GM19438 (cell line): ENCODE results near the gene CHRNB1.
"Not testable (repeated sequence)": the region's sequence is repeated elsewhere in the genome, so short reads cannot be mapped to it uniquely, and the experiment has no call there.

Experiments
- ATAC-seq: cut with Tn5 transposase; IDR thresholded peaks from one replicate; pipeline ENCODE4 v1.9.1; 2021; ENCODE audit warnings: low read depth; ENCODE audit not compliant: unreplicated experiment

CHRNB1 gene

DNA sequence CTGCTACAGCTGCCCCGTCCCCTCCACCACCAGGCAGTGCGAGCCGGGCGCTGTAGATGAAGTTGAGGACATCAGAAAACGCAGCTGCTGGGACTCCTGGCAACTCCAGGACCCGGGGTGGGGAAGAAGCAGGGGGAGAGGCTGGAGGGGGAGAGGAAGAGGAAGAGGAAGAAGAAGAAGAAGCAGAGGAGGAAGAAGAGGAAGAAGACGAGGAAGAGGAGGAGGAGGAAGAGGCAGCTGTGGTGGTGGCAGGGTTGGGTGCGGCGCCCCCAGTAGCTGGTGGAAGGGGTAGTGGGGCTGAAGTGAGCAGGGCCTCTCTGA, 21.4 kb downstream of the CHRNB1 start:
- ATAC-seq, result no peak

DNA sequence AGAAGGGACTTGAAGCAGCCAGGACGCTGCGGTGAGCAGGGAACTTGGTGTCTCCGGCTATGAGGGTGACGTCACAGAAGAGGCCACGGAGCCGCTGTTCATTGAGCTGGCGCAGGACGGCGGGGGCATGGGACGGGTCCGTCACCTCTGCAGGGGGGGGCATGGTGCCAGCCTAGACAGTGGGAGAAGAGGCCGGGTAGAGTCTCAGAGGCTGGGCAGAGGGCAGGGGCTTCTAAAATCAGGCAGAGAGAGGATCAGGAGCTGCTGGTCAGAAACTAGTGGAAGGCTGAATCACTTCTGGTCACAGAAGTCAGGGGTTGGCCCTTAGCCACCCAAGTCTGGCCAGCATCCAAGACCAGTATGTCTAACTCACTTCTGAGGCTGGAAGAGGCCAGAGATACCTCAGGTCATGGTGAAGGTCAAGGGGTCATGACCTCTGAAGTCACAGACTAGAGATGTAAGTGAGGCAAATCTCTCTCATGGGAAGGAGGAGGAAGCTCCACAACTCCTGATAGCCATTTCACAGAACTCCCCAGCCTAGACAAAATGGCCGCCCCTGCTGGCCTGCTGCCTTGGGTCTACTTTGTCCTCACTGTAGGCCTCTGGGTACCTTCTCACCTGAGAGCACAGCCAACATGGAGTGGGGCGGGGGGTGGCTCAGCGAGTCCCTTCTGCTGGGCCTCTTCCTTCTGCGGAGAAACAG, 21.9 kb downstream of the CHRNB1 start:
- no peak for ATAC-seq

DNA sequence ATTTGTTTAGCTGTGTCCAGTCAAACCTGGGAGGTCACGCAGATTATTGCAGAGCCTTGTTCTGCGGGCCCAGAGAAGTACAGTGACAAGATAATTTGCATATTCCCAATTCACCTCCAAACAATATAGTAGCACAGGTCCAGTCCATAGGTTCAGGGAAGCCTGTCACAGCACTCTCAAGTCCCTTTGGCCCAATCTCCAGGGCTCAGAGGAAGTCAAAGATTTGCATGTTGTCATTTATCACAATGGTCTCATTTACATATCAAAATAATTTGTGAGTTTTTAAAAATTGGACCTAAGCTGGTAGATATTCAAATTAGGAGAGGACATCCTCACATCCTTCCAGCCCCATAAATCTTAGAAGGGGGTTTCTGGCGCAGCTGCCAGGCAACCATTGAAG, 22.6 kb downstream of the CHRNB1 start:
- no peak for ATAC-seq

DNA sequence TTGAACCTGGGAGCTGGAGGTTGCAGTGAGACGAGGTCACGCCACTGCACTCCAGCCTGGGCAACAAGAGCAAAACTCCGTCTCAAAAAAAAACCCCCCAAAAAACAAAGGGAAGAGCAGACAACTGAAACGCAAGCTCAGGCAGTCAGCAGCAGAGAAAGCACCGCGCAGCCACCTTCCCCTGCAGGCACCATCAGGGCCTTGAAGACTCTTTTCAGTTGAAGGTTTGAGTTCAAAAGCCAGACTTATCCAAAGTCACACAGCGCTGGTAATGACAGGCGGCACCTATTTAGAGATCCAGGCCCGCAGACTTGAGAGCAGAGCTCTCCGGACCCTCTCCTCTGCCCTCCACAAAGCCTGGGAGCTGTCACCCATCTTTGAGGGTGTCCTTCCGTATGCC, 23.4 kb downstream of the CHRNB1 start:
- ATAC-seq, result no peak

DNA sequence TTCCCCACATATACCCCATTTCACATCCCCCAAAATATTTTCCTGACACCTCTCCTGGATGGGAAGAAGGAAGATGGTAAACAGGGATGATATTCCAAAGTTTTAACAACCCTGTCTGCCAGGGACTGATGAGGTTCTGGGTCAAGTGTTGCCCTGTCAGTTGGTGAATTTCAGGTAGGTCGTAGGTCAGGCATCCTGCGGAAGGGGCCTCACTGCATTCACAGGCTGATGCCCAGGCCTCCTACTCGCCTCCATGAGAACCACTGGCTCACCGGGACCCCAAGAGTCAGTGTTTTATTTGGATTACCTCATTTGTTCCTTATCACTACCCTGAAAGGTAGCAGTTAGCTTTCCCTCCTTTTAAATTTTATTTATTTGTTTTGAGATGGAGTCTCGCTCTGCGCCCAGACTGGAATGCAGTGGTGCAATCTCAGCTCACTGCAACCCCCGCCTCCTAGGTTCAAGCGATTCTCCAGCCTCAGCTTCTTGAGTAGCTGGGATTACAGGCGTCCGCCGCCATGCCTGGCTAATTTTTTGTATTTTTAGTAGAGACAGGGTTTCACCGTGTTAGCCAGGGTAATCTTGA, 24.0 kb downstream of the CHRNB1 start:
- ATAC-seq, result no peak

GRCh38 chr17:7469843-7470242, 25.0 kb downstream of the CHRNB1 start:
- ATAC-seq, result not testable (repeated sequence)

DNA sequence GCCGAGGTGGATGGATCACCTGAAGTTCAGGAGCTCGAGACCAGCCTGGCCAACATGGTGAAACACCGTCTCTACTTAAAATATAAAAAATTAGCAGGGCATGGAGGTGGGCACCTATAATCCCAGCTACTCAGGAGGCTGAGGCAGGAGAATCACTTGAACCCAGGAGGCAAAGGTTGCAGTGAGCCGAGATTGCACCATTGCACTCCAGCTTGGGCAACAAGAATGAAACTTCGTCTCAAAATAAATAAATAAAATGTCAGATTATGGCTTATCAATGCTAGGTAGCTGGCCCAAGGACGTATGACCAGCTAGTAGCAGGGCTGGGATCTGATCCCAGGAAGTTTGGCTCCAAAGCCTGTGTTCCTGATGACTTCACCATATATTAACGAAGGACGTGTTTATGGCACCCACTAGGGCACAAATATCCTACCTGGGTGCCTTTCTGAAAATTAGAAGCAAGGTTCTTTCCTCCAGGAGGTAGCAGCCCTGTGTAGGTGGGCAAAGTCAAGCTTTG, 25.7 kb downstream of the CHRNB1 start:
- ATAC-seq, result not testable (repeated sequence)

- no peak for ATAC-seq
These were observed 26.9 kb downstream of the CHRNB1 start for GRCh38 chr17:7471729-7472128.

- ATAC-seq, result not testable (repeated sequence)
These were observed 29.9 kb downstream of the CHRNB1 start for GRCh38 chr17:7474767-7475166.

DNA sequence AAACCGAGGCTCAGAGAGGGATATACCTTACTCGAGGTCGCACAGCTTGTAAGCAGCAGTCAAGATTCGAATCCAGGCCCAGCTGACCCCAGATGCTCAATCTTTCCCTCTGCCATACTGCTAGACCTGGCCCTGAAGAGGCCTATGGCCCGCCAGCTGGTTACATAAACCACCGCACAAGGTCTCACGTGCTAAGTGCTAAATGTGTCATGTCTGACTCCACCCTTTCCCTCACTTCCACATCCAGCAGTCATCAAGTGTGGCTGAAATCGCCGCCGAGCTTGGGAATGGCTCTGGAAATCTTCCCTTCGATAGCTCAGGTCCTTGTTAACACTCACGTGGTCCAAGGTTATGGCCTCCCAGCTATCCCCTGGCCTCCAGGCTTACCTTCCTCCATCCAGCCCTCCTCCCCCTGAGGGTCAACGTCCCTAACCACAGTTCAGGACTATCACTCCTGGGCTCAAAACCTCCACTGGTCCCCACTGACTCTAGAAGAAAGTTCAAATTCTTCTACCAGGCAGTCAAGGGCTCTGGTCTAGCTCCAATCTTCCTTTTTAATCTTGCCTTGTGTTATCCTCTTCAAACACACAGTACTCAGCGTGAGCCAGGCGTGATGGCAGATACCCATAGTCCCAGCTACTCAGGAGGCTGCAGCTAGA, 31.0 kb downstream of the CHRNB1 start:
- ATAC-seq, result no peak

- ATAC-seq, result no peak
These were observed 31.6 kb downstream of the CHRNB1 start for GRCh38 chr17:7476494-7476893.

DNA sequence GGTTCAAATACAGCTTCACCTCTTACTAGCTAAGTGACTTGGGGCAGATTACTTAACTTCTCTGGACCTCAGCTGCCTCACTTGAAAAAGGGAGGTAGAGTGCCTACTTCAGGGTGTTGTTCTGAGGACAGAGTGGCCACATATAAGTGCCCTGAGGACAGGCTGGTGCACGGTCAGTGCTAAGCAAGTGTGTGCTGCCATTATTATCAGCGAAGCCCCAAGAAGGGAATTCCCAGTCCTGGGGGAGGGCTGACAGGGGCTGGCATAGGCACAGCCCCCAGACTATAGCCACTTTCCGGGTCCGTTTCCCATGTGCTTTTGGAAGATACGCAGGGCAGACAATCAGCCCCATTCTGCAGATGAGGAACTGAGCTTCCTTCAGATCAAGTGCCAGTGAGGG, 32.1 kb downstream of the CHRNB1 start:
- ATAC-seq, result no peak

DNA sequence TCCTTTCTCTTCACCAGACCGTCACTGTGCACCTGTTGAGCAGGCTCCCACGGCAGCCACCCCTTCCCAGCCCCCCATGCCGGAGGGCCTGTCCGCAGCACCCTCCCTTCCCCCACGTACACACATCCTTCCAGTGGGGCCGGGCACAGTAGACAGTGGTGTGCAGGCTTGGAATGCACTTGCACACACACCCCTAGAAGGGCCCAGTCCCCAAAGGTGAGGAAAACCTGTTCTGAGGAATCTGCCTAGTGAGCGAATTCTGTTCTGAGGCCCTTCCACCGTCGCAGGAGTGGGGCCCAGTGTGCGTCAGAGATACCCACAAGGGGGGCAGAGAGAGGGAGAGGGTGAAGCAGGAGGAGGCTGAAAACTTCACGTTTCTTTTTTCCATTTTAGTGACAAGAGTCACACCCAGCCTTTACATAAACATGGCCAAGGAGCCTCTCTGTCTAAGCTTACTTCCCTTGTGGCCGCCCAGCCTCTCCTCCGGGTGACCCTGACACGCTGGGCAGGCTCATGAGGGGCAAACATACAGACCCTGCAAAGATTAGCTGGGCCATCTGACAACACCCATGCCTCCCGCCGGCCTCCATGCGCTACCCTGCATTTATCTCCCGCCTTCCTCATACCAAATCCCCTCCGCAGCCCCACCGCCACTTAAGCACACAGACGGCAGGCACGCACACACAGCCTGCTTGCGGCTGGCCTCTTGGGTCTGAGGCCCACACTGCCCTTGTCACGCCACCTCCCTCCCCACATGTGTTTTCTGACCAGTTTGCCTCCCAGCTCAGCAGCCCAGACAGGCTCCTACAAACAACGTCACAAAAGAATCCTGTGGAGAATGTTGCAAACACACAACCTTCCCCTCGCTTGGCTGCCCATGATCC, 32.8 kb downstream of the CHRNB1 start:
- no peak for ATAC-seq

DNA sequence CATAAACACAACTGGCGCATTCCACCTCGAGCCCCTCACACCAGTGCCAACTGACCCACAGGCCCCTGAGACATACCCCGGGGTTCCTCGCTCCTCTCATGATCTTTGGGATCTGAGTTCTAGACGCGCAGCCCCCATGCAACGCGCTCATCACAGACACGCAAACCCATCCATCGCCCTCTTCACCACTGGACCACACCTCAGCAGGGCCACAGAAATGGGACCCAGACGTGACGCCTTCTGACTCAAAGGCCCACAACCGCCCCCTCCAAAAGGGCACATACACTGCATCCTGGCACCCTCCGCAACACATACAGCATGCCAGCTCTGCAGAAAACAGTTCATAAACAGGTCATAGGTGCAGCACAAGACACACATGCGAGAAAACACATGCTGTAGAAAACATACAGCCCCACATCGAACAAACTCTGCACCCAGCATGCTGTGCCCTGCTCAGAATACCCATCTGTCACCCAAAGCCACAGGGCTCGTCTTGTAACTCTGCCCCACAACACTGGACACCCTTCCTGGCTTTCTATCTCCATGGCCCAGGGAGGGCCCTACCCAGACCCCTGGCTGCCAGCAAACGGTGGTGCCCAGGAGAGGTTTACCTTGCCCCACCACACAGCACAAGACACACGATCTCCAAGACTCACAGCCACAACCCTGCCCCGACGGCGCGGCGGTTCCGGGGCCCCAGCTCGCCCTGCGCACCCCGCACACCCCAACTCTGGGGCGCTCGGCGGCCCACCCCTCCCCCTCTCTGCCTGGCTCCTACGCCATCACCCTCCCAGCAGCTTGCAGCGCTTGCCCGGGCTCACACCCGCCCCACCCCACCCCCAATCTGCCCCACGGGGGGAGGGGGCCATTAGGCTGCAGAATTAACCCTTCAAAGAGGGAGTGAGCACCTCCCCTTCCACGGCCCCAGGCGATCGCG, 33.7 kb downstream of the CHRNB1 start:
- ATAC-seq, result no peak

- no peak for ATAC-seq
These were observed 34.6 kb downstream of the CHRNB1 start, which contains the start of gene ZBTB4 for GRCh38 chr17:7479213-7480088. ZBTB4 (minus strand) TSS chr17:7479631; CDS start chr17:7466801, 12,830 bp downstream.

- no peak for ATAC-seq
These were observed 35.2 kb downstream of the CHRNB1 start for GRCh38 chr17:7480089-7480384.

DNA sequence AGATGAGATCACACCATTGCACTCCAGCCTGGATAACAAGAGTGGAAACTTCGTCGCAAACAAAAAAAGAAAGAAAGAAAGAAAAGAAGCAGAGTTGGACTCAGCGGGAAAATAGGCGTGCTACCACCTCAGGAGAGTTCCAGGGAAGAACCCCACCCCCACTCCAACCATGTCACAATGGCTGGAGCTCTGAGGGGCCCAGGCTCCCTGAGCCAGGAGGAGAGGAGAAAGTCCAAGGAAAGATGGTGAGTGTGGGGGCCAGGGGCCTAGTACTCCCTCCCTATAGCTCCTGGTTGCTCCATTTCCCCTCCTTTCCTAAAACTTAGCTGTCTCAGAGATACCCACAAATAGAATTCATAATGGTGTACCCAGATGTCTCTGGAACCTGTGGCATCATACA, 36.4 kb downstream of the CHRNB1 start, which contains the start of gene SLC35G6:
SLC35G6 (plus strand) TSS at position 172 of the 400 bp plus-strand sequence; CDS start at position 243, 71 bp downstream.
- ATAC-seq, result not testable (repeated sequence)

DNA sequence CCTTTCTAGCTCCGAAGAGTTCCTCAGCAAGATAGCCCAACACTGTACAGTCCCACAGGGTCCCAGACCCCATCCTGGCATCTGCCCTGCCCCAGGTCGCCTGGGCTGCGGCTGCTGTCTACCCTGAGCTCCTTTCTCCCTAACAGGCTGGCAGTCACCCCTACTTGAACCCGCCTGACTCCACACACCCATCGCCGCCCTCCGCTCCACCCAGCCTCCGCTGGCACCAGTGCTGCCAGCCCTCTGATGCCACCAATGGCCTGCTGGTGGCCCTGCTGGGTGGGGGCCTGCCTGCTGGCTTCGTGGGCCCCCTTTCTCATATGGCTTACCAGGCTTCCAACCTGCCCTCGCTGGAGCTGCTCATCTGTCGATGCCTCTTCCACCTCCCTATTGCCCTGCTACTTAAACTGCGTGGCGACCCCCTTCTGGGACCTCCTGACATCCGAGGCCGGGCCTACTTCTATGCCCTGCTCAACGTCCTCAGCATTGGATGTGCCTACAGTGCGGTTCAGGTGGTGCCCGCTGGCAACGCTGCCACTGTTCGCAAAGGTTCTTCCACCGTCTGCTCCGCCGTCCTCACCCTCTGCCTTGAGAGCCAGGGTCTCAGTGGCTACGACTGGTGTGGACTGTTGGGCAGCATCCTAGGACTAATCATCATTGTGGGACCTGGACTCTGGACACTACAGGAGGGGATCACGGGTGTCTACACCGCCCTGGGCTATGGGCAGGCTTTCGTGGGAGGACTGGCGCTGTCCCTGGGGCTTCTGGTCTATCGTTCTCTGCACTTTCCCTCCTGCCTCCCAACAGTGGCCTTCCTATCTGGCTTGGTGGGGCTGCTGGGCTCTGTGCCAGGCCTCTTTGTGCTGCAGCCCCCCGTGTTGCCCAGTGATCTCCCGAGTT, 37.2 kb downstream of the CHRNB1 start:
- not testable (repeated sequence) for ATAC-seq
